ENCODE data around the gene FTCDNL1.

- TF ChIP-seq CTCF (conservative IDR thresholded peaks at IDR 0.05; ENCODE audit: low read depth, low read length), result no peak
- TF ChIP-seq EZH2phosphoT487 (IDR thresholded peaks at IDR 0.05; ENCODE audit: borderline replicate concordance, low read length), result no peak
Measured at GRCh38 chr2:199819746-199820145, 31.2 kb downstream of the FTCDNL1 start.

Data from PC-3 (cell line).